ENCODE measurements around the gene RNF223. TPM values are rescaled to one million over a fixed set of nuclear protein-coding genes. Genes with fewer than 3 reads are reported as not detected.

The RNF223 gene
- total RNA-seq, 1 donor from 2014 or later = not detected

DNA sequence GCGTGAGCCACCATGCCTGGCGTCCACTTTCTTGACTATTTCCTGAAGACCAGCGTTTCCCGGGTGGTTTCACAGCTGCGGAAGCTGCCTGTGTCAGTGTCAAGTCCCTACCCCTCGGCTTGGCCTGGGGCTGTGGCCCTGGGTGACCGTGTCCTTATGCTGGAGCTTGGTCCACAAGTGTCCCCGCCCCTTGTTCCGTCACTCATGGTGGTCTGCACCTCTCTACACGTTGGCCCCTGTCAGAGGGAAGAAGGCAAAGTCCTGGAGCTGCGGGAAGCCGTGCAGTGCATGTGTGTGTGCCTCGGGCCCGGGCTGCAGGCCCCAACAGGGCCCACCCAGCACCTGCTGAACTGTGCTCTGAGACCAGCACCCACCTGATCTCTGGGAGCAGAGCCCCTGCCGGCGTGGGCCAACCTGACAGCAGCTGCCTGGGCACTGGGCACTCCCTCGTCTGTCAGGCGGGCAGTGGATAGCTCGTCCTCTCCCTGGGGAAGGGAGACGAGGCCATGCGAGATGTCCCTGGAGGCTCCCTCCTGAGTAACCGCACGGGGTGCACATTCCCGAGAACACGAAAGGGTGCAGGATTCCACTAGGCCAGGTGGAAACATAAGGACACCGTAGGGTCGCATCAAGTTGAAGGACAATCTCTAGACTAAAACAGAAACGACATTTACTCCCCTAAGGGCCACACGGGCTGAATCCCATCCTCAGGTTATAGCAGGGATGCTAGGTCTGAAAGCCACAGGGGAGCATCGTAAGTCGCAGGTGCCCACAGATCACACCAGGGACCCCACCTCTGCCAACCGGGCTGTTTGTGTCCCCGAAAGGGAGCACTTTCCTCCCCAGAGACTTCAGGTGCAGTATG, 44.1 kb upstream of the RNF223 start:
- no peak overlapping the region for H3K4me3 ChIP-seq (ENCODE audit: low read length in 3 of 3)

DNA sequence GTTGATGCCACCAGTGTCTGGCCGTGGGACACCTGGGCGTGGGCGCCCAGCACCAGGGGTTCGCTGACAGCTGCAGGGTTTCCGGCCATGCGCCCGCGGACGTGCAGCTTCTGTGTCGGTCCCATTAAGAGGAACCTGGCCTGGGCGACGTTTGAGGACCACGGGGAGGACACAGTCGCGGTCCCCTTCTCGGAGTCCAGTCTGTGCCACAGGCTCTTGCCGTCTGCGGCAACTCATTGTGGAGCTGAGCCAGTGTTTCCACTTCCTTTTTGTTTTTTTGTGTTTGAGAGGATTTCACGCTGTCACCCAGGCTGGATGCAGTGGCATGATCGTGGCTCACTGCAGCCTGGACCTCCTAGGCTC, 43.3 kb upstream of the RNF223 start:
- H3K9ac ChIP-seq (ENCODE audit: low read depth in 1 of 3, low read length in 3 of 3) = no peak overlapping the region
- peaks cover 0 to 5% (median 0%) of the 10 kb centered on the region in 3 donors for H3K36me3 ChIP-seq (ENCODE audit: control insufficient read depth in 3 of 3, insufficient read depth in 3 of 3, low read length in 3 of 3)
- H3K27me3 ChIP-seq (ENCODE audit: control insufficient read depth in 3 of 3, insufficient read depth in 3 of 3, low read length in 3 of 3) = peaks cover 23 to 28% (median 28%) of the 10 kb centered on the region in 3 donors
- H3K27ac ChIP-seq (ENCODE audit: low read depth, low read length) = no peak overlapping the region
- no peak overlapping the region for H3K4me3 ChIP-seq (ENCODE audit: low read length in 3 of 3)
- peaks cover 0 to 10% (median 4%) of the 10 kb centered on the region in 3 donors for H3K4me1 ChIP-seq (ENCODE audit: control insufficient read depth in 3 of 3, insufficient read depth in 3 of 3, low read length in 3 of 3)
- peaks cover 4 to 6% (median 5%) of the 10 kb centered on the region in 3 donors for H3K9me3 ChIP-seq (ENCODE audit: control insufficient read depth in 3 of 3, low read length in 3 of 3)

More for the DNA sequence above, 44.1 kb upstream of the RNF223 start:
- Histone ChIP-seq H3K27ac (ENCODE audit: low read depth, low read length) (no peak overlapping the region), H3K36me3 (ENCODE audit: control insufficient read depth in 3 of 3, insufficient read depth in 3 of 3, low read length in 3 of 3) (peaks cover 0 to 4% (median 0%) of the 10 kb centered on the region in 3 donors), H3K4me1 (ENCODE audit: control insufficient read depth in 3 of 3, insufficient read depth in 3 of 3, low read length in 3 of 3) (peaks cover 0 to 11% (median 4%) of the 10 kb centered on the region in 3 donors), H3K9ac (ENCODE audit: low read depth in 1 of 3, low read length in 3 of 3) (no peak overlapping the region), H3K9me3 (ENCODE audit: control insufficient read depth in 3 of 3, low read length in 3 of 3) (peaks cover 2 to 4% (median 3%) of the 10 kb centered on the region in 3 donors), H3K27me3 (ENCODE audit: control insufficient read depth in 3 of 3, insufficient read depth in 3 of 3, low read length in 3 of 3) (peaks cover 30 to 36% (median 31%) of the 10 kb centered on the region in 3 donors)

DNA sequence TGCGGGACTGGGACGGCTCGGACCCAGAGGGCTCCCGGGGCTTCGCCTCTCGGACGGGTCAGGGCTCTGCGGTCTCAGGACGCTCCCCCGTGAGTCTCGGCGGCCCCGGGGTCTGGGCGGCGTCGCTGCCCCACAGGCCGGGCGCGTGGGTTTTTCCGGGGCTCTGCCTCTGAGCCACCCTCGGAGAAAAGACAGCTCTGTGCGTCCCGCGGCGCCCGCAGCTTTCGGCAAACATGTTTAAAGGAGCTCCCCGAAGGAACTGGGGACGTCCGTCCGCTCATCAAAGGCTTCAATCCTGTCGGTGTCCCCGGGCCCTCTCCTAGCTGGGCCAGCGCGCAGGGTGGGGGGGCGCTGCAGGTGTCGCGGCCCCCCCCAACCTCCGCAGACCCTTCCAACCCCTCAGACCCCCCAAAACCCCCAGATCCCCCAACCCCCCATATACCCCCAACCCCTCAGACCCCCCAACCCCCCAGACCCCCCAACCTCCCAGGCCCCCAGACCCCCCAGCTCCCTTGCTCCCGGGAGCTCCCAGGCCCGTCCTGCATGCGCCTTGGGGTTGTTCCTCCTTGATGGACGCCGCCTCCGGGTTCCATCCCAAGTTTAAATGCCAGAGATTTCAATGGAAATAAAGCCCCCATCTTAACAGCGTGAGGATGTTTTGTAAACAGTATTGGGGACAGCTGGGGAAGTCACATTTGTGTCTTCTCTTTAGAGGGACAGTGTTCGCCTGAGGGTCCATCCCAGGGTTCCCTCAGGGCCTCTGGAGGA, 42.8 kb upstream of the RNF223 start:
- peak overlapping the region in 2 of 3 donors; percentile 20 to 62 for H3K9ac ChIP-seq (ENCODE audit: low read depth in 1 of 3, low read length in 3 of 3)
- H3K27me3 ChIP-seq (ENCODE audit: control insufficient read depth in 3 of 3, insufficient read depth in 3 of 3, low read length in 3 of 3) = peaks cover 20 to 23% (median 22%) of the 10 kb centered on the region in 3 donors
- H3K27ac ChIP-seq (ENCODE audit: low read depth, low read length) = no peak overlapping the region
- H3K36me3 ChIP-seq (ENCODE audit: control insufficient read depth in 3 of 3, insufficient read depth in 3 of 3, low read length in 3 of 3) = peaks cover 0 to 5% (median 4%) of the 10 kb centered on the region in 3 donors
- peaks cover 0 to 6% (median 4%) of the 10 kb centered on the region in 3 donors for H3K4me1 ChIP-seq (ENCODE audit: control insufficient read depth in 3 of 3, insufficient read depth in 3 of 3, low read length in 3 of 3)
- H3K9me3 ChIP-seq (ENCODE audit: control insufficient read depth in 3 of 3, low read length in 3 of 3) = peaks cover 5 to 9% (median 6%) of the 10 kb centered on the region in 3 donors
- peak overlapping the region in 2 of 3 donors; percentile 65 to 70 for H3K4me3 ChIP-seq (ENCODE audit: low read length in 3 of 3)

DNA sequence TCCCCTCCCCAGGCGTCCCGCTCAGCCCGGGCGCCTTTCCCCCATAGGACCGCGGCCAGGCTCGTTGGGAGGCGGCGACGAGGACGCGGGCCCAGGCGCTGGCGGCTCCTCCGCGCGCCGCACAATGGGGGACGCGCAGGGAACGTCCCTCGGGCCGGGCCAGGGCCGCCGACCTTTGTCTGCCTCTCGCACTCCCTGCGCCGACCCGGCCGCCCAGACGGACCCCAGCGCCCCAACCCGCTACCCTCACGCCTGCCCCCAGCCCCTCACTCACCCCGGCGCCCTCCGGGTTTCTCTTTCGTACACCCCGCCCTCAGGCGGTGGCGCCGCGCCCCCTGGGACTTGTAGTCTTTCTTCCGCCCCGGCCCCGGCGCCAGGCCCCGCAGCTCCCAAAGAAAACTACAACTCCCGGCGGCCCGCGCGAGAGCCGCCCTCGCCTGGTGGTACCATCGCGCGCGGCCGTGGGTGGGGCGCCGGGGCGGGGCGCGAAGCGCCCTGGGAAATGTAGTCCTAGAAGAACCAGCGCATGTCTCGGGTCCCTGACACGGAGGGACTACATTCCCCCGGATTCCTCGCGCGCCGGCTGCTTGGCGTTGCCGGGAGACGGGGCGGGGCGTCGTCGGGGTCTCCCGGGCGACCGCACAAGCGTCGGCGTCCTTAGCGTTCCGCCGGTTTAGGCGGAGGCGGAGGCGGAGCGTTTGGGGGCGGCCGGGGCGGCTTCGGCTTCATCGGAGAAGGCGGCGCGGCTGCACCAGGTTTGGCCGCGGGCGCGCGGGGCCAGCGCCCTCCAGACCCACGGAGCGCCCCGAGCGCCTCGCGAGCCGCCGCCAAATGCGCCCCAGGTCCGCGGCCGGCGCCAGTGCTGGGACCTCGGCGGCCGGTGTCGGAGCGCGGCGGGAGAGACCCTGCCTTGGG, 41.9 kb upstream of the RNF223 start, which contains the start of gene C1orf159:
Gene C1orf159 (minus strand): TSS at position 304 of the 915 bp plus-strand sequence. CDS start 24,546 bp downstream, outside the sequence.
- H3K27ac ChIP-seq (ENCODE audit: low read depth, low read length) = peak within 1 kb of the TSS; percentile 30
- H3K9me3 ChIP-seq (ENCODE audit: control insufficient read depth in 3 of 3, low read length in 3 of 3) = peaks cover 5 to 10% (median 6%) of the 10 kb centered on the region in 3 donors
- peaks cover 17 to 20% (median 18%) of the 10 kb centered on the region in 3 donors for H3K27me3 ChIP-seq (ENCODE audit: control insufficient read depth in 3 of 3, insufficient read depth in 3 of 3, low read length in 3 of 3)
- H3K36me3 ChIP-seq (ENCODE audit: control insufficient read depth in 3 of 3, insufficient read depth in 3 of 3, low read length in 3 of 3) = peaks cover 0 to 5% (median 4%) of the 10 kb centered on the region in 3 donors
- H3K4me1 ChIP-seq (ENCODE audit: control insufficient read depth in 3 of 3, insufficient read depth in 3 of 3, low read length in 3 of 3) = peaks cover 0 to 5% (median 4%) of the 10 kb centered on the region in 3 donors
- peak within 1 kb of the TSS in 2 of 3 donors; percentile 20 to 62 for H3K9ac ChIP-seq (ENCODE audit: low read depth in 1 of 3, low read length in 3 of 3)
- peak within 1 kb of the TSS; percentile 43 to 76 (median 73) for H3K4me3 ChIP-seq (ENCODE audit: low read length in 3 of 3)

DNA sequence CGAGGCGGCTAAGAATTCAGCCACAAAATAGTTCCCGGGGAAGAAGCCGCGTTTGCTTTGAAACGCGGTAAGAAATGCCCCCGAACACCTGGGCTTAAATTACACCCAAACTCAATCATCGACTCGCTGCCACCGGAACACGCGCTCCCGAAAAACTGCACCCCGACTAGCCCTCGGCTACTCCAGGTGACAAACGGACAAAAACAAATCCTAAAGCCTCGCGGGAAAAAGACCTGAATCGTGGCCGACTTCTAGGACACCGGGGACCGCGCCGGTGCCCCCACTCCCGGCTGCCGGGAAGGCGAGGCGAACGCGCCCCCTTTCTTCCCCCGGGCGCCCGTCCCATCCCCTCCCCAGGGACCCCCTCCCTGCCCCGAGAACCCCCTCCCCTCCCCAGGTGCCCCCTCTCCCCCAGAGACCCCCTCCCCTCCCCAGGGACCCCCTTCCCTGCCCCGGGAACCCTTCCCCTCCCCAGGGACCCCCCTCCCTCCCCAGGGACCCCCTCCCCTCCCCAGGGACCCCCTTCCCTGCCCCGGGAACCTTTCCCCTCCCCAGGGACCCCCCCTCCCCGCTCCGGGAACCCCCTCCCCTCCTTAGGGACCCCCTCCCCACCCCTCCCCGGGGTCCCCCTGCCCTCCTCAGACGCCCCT, 41.2 kb upstream of the RNF223 start:
- H3K9ac ChIP-seq (ENCODE audit: low read depth in 1 of 3, low read length in 3 of 3) = peak overlapping the region in 2 of 3 donors; percentile 20 to 40
- peaks cover 16 to 20% (median 16%) of the 10 kb centered on the region in 3 donors for H3K27me3 ChIP-seq (ENCODE audit: control insufficient read depth in 3 of 3, insufficient read depth in 3 of 3, low read length in 3 of 3)
- H3K4me1 ChIP-seq (ENCODE audit: control insufficient read depth in 3 of 3, insufficient read depth in 3 of 3, low read length in 3 of 3) = peaks cover 0 to 5% (median 4%) of the 10 kb centered on the region in 3 donors
- H3K4me3 ChIP-seq (ENCODE audit: low read length in 3 of 3) = peak overlapping the region; percentile 43 to 76 (median 73)
- peaks cover 5 to 10% (median 6%) of the 10 kb centered on the region in 3 donors for H3K9me3 ChIP-seq (ENCODE audit: control insufficient read depth in 3 of 3, low read length in 3 of 3)
- peaks cover 0 to 5% (median 4%) of the 10 kb centered on the region in 3 donors for H3K36me3 ChIP-seq (ENCODE audit: control insufficient read depth in 3 of 3, insufficient read depth in 3 of 3, low read length in 3 of 3)
- H3K27ac ChIP-seq (ENCODE audit: low read depth, low read length) = peak overlapping the region; percentile 30

GRCh38 chr1:1114431-1114830, 40.3 kb upstream of the RNF223 start:
- peaks cover 5 to 10% (median 6%) of the 10 kb centered on the region in 3 donors for H3K9me3 ChIP-seq (ENCODE audit: control insufficient read depth in 3 of 3, low read length in 3 of 3)
- no peak overlapping the region for H3K9ac ChIP-seq (ENCODE audit: low read depth in 1 of 3, low read length in 3 of 3)
- H3K4me3 ChIP-seq (ENCODE audit: low read length in 3 of 3) = no peak overlapping the region
- H3K4me1 ChIP-seq (ENCODE audit: control insufficient read depth in 3 of 3, insufficient read depth in 3 of 3, low read length in 3 of 3) = peaks cover 0 to 5% (median 4%) of the 10 kb centered on the region in 3 donors
- no peak overlapping the region for H3K27ac ChIP-seq (ENCODE audit: low read depth, low read length)
- peaks cover 10 to 20% (median 16%) of the 10 kb centered on the region in 3 donors for H3K27me3 ChIP-seq (ENCODE audit: control insufficient read depth in 3 of 3, insufficient read depth in 3 of 3, low read length in 3 of 3)
- peaks cover 0 to 5% (median 4%) of the 10 kb centered on the region in 3 donors for H3K36me3 ChIP-seq (ENCODE audit: control insufficient read depth in 3 of 3, insufficient read depth in 3 of 3, low read length in 3 of 3)

- Histone ChIP-seq H3K27me3 (ENCODE audit: control insufficient read depth in 3 of 3, insufficient read depth in 3 of 3, low read length in 3 of 3) (peaks cover 2 to 3% (median 2%) of the 10 kb centered on the region in 3 donors), H3K27ac (ENCODE audit: low read depth, low read length) (no peak overlapping the region), H3K36me3 (ENCODE audit: control insufficient read depth in 3 of 3, insufficient read depth in 3 of 3, low read length in 3 of 3) (peaks cover 0 to 5% (median 4%) of the 10 kb centered on the region in 3 donors), H3K9ac (ENCODE audit: low read depth in 1 of 3, low read length in 3 of 3) (no peak overlapping the region), H3K4me3 (ENCODE audit: low read length in 3 of 3) (peak overlapping the region in 1 of 3 donors; percentile 6), H3K9me3 (ENCODE audit: control insufficient read depth in 3 of 3, low read length in 3 of 3) (peaks cover 5 to 10% (median 6%) of the 10 kb centered on the region in 3 donors), H3K4me1 (ENCODE audit: control insufficient read depth in 3 of 3, insufficient read depth in 3 of 3, low read length in 3 of 3) (peaks cover 0 to 5% (median 3%) of the 10 kb centered on the region in 3 donors)
These were observed 38.3 kb upstream of the RNF223 start for GRCh38 chr1:1112237-1112985.

- Histone ChIP-seq H3K4me3 (ENCODE audit: low read length in 3 of 3) (no peak overlapping the region), H3K27ac (ENCODE audit: low read depth, low read length) (no peak overlapping the region), H3K36me3 (ENCODE audit: control insufficient read depth in 3 of 3, insufficient read depth in 3 of 3, low read length in 3 of 3) (peaks cover 0 to 5% (median 4%) of the 10 kb centered on the region in 3 donors), H3K27me3 (ENCODE audit: control insufficient read depth in 3 of 3, insufficient read depth in 3 of 3, low read length in 3 of 3) (no peaks in the 10 kb centered on the region), H3K4me1 (ENCODE audit: control insufficient read depth in 3 of 3, insufficient read depth in 3 of 3, low read length in 3 of 3) (peaks cover 0 to 4% (median 0%) of the 10 kb centered on the region in 3 donors), H3K9me3 (ENCODE audit: control insufficient read depth in 3 of 3, low read length in 3 of 3) (peaks cover 5 to 10% (median 6%) of the 10 kb centered on the region in 3 donors), H3K9ac (ENCODE audit: low read depth in 1 of 3, low read length in 3 of 3) (no peak overlapping the region)
These were observed 37.6 kb upstream of the RNF223 start for GRCh38 chr1:1111516-1112236.

Measured in skeletal muscle tissue (tissue), 4 donors.